CD4-positive, alpha-beta T cell treated with Interleukin-15 for 4 hours (primary cell): ENCODE results near the gene KIF7.
"Not testable (repeated sequence)": the region's sequence is repeated elsewhere in the genome, so short reads cannot be mapped to it uniquely, and the experiment has no call there.

ENCODE experiments used
- DNase-seq: peaks from one replicate; pipeline ENCODE4 v3.0.0-alpha.2; 2020; ENCODE audit warnings: low spot score

Gene KIF7

GRCh38 chr15:89621547-89621946, 33.7 kb downstream of the KIF7 start:
- no peak for DNase-seq

GRCh38 chr15:89616228-89616627, 39.0 kb downstream of the KIF7 start:
- DNase-seq, result no peak

GRCh38 chr15:89615135-89615534, 40.1 kb downstream of the KIF7 start:
- no peak for DNase-seq

GRCh38 chr15:89614164-89614563, 41.1 kb downstream of the KIF7 start:
- no peak for DNase-seq

GRCh38 chr15:89613031-89613430, 42.2 kb downstream of the KIF7 start:
- DNase-seq, result no peak

GRCh38 chr15:89611317-89611716, 44.0 kb downstream of the KIF7 start:
- no peak for DNase-seq

- DNase-seq, result no peak
Observed at GRCh38 chr15:89599021-89599420, 56.2 kb downstream of the KIF7 start.

GRCh38 chr15:89593018-89593417, 62.2 kb downstream of the KIF7 start:
- DNase-seq, result no peak

GRCh38 chr15:89591834-89592233, 63.4 kb downstream of the KIF7 start:
- DNase-seq, result no peak

GRCh38 chr15:89587955-89588354, 67.3 kb downstream of the KIF7 start:
- no peak for DNase-seq

- DNase-seq, result no peak
Observed at GRCh38 chr15:89586651-89587050, 68.6 kb downstream of the KIF7 start.

GRCh38 chr15:89580747-89581146, 74.5 kb downstream of the KIF7 start:
- not testable (repeated sequence) for DNase-seq

GRCh38 chr15:89578146-89578545, 77.1 kb downstream of the KIF7 start:
- DNase-seq, result no peak
